Activated B cell treated with CpG ODN at 0.5 μM for 24 hours (primary cell): ENCODE results near the gene GALNT1. TPM values are rescaled to one million over a fixed set of nuclear protein-coding genes. Genes with fewer than 3 reads are reported as not detected.
"Not testable (repeated sequence)": the region's sequence is repeated elsewhere in the genome, so short reads cannot be mapped to it uniquely, and the experiment has no call there.

Experiments used
- ATAC-seq: fragments of 200-7000 bp; cut with Tn5 transposase; one replicate; pipeline ENCODE4 v1.10.0; 2021; ENCODE audit warnings: low read depth, mild to moderate bottlenecking, moderate library complexity
- CTCF ChIA-PET: fragments of 350-600 bp; sonication (Branson Sonifier 250); formaldehyde crosslinking; loops from one replicate; lab custom pipeline; 2021; ENCODE audit warnings: antibody characterized with exemption; lab: Charles Lee
- POLR2A ChIA-PET: fragments of 350-600 bp; sonication (Branson Sonifier 250); formaldehyde crosslinking; loops from one replicate; lab custom pipeline; 2021; ENCODE audit warnings: antibody characterized with exemption; lab: Charles Lee
- DNase-seq: peaks from one replicate; pipeline ENCODE4 v3.0.0; 2022
- H3K27ac Mint-ChIP-seq: one replicate; pipeline ENCODE4 v1.8.0; 2020; ENCODE audit warnings: mixed read lengths
- H3K27me3 Mint-ChIP-seq: one replicate; pipeline ENCODE4 v1.8.0; 2021; ENCODE audit warnings: mixed read lengths
- H3K36me3 Mint-ChIP-seq: one replicate; pipeline ENCODE4 v1.8.0; 2021; ENCODE audit warnings: low read depth, mixed read lengths
- H3K4me1 Mint-ChIP-seq: one replicate; pipeline ENCODE4 v1.8.0; 2021; ENCODE audit warnings: mixed read lengths
- H3K4me3 Mint-ChIP-seq: one replicate; pipeline ENCODE4 v1.8.0; 2020; ENCODE audit warnings: mild to moderate bottlenecking, mixed read lengths
- H3K9me3 Mint-ChIP-seq: one replicate; pipeline ENCODE4 v1.8.0; 2020; ENCODE audit warnings: mixed read lengths
- intact Hi-C: fragments of 100-400 bp; cut with micrococcal nuclease; formaldehyde crosslinking; loops from one replicate; pipeline ENCODE4 v1.15.1; 2024
- total RNA-seq: library from RNA; stranded (reverse); gene quantifications from 2 replicates; pipeline ENCODE4 v1.2.3, GENCODE V29; 2022
- TF ChIP-seq, protein P1 (sequence below): fragments of 200-600 bp; IDR thresholded peaks from one replicate; pipeline ENCODE4 v1.8.0; 2022; ENCODE audit warnings: antibody characterized with exemption, mild to moderate bottlenecking

Gene GALNT1
- total RNA-seq, 1 donor from 2014 or later, result 67.5 TPM

DNA sequence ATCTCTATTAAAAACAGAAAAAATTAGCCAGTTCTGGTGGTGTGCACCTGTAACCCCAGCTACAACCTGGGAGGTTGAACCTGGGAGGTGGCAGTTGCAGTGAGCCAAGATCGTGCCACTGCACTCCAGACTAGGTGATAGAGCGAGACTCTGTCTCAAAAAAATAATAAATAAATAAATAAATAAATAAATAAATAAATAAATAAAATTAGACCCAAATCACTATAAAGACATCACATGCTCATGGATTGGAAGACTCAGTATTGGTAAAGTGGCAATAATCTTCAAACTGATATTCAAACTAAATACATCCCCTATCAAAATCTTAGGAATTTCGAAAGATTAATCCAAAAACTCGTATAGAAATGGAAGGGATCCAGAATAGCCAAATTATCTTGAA is 15.5 kb upstream of the GALNT1 start:
- no peak overlapping the region for H3K27ac Mint-ChIP-seq
- no peaks in the 10 kb centered on the region for H3K27me3 Mint-ChIP-seq
- no peaks in the 10 kb centered on the region for H3K9me3 Mint-ChIP-seq
- no peaks in the 10 kb centered on the region for H3K36me3 Mint-ChIP-seq
- intact Hi-C loops, result no loop called here
- TF ChIP-seq, protein P1, sequence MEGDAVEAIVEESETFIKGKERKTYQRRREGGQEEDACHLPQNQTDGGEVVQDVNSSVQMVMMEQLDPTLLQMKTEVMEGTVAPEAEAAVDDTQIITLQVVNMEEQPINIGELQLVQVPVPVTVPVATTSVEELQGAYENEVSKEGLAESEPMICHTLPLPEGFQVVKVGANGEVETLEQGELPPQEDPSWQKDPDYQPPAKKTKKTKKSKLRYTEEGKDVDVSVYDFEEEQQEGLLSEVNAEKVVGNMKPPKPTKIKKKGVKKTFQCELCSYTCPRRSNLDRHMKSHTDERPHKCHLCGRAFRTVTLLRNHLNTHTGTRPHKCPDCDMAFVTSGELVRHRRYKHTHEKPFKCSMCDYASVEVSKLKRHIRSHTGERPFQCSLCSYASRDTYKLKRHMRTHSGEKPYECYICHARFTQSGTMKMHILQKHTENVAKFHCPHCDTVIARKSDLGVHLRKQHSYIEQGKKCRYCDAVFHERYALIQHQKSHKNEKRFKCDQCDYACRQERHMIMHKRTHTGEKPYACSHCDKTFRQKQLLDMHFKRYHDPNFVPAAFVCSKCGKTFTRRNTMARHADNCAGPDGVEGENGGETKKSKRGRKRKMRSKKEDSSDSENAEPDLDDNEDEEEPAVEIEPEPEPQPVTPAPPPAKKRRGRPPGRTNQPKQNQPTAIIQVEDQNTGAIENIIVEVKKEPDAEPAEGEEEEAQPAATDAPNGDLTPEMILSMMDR, result no peak
- peaks cover 23% of the 10 kb centered on the region for H3K4me1 Mint-ChIP-seq
- H3K4me3 Mint-ChIP-seq, result no peak overlapping the region
- ChIA-PET CTCF (no interaction called here), POLR2A (interaction anchor here (1.9 kb wide), 1 partner anchor 69 kb away, joined by 5 read pairs; the partner anchor contains the start of gene INO80C)
- DNase-seq (no peak), ATAC-seq (no peak)

DNA sequence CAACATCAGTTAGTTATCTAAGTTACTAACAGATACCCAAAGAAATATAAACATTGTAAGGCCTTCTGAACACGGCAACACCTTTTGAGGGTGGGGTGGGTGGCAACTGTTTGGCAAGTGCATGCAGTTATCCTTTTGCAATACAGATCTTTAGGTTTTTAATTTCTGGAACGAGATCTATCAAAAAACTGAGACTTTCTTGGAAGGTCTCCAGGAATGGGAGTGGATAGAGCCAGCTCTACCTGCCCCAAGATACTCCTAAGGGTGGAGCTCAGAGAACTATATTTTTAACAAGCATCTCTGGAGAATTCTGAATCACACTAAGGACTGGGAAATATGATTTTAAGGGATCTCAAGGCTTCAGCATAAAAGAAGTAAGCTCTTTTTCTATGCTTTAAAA is 11.4 kb upstream of the GALNT1 start:
- Mint-ChIP-seq H3K27ac (no peak overlapping the region), H3K27me3 (no peaks in the 10 kb centered on the region), H3K9me3 (no peaks in the 10 kb centered on the region), H3K36me3 (no peaks in the 10 kb centered on the region), H3K4me3 (no peak overlapping the region), H3K4me1 (peaks cover 6% of the 10 kb centered on the region)
- ChIA-PET POLR2A (no interaction called here), CTCF (no interaction called here)
- TF ChIP-seq, protein P1, result no peak
- no peak for ATAC-seq
- DNase-seq, result no peak
- intact Hi-C loops, result no loop called here

DNA sequence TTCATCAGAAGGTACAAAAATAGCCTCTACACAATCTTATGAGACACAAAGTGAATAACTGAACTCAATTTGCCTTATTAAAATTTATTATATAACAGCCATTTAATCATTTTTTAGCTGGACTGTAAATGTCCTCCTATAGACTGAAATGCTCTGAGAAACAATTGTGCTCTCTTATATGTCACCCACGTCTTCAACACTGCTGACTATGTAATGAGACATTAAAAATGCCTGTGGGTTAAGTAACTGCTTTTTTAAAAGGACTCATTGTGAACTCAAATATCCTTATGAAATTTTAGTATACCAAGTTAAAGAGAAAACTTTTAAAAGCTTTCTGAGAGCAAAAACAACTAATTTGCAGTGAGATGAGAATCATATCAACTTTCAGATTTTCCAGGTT is 10.4 kb upstream of the GALNT1 start:
- ChIA-PET POLR2A (no interaction called here), CTCF (no interaction called here)

DNA sequence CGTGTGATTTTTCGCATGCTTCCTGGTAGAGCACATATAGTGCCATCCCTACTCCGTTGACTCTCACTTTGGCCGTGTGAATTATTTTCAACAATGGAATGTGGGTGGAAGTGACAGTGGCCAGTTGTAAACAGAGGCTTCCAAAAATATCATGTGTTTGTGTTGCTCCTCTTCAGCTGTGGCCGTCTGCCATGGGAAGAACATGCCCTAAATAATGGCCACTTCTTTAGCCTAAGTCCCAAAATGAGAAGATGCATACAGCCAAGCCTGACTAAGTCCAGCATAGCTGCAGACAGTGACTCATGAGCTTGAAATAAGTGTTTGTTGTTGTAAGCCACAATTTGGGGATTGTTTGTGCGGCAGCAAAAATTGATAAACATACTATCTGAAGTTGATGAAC is 8.9 kb upstream of the GALNT1 start:
- Mint-ChIP-seq H3K4me3 (no peak overlapping the region), H3K9me3 (peaks cover 8% of the 10 kb centered on the region), H3K27ac (no peak overlapping the region), H3K27me3 (no peaks in the 10 kb centered on the region), H3K4me1 (peaks cover 16% of the 10 kb centered on the region), H3K36me3 (no peaks in the 10 kb centered on the region)
- POLR2A ChIA-PET, result interaction anchor here (1.0 kb wide), 1 partner anchor 8 kb away, joined by 3 read pairs; no protein-coding TSS in a partner anchor
- no peak for ATAC-seq
- DNase-seq, result no peak
- intact Hi-C loops, result no loop called here
- CTCF ChIA-PET, result no interaction called here
- TF ChIP-seq, protein P1, result no peak

More for the DNA sequence above, 10.4 kb upstream of the GALNT1 start:
- no peak for ATAC-seq
- Mint-ChIP-seq H3K9me3 (peaks cover 3% of the 10 kb centered on the region), H3K27me3 (no peaks in the 10 kb centered on the region), H3K4me3 (no peak overlapping the region), H3K4me1 (peaks cover 3% of the 10 kb centered on the region), H3K36me3 (no peaks in the 10 kb centered on the region), H3K27ac (no peak overlapping the region)
- no peak for DNase-seq
- intact Hi-C loops, result no loop called here
- TF ChIP-seq, protein P1, result no peak

DNA sequence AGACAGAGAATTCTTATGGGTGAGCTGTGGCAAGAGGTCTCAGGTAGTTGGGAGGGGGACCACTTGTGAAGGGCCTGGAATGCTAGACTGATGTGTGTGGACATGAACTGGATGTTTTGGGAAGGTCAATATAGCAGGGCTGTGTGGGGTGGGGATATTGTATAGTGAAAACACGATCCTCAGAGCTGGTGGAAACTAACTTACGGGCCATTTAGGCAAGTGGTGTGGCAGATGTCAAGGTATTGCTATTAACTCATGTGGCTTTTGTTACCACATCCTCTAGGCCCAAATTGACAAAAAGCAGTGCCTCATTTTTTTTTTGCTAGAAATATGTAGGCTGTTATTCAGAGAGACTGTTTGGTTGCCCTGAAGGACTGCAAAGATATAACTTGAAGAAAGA is 8.0 kb upstream of the GALNT1 start:
- H3K36me3 Mint-ChIP-seq, result no peaks in the 10 kb centered on the region
- peaks cover 8% of the 10 kb centered on the region for H3K9me3 Mint-ChIP-seq
- ATAC-seq (no peak), DNase-seq (no peak)
- TF ChIP-seq, protein P1, result no peak
- intact Hi-C loops, result no loop called here
- H3K4me3 Mint-ChIP-seq, result no peak overlapping the region
- ChIA-PET CTCF (no interaction called here), POLR2A (no interaction called here)
- H3K27me3 Mint-ChIP-seq, result no peaks in the 10 kb centered on the region
- H3K27ac Mint-ChIP-seq, result peak overlapping the region; percentile 4
- H3K4me1 Mint-ChIP-seq, result peaks cover 18% of the 10 kb centered on the region

DNA sequence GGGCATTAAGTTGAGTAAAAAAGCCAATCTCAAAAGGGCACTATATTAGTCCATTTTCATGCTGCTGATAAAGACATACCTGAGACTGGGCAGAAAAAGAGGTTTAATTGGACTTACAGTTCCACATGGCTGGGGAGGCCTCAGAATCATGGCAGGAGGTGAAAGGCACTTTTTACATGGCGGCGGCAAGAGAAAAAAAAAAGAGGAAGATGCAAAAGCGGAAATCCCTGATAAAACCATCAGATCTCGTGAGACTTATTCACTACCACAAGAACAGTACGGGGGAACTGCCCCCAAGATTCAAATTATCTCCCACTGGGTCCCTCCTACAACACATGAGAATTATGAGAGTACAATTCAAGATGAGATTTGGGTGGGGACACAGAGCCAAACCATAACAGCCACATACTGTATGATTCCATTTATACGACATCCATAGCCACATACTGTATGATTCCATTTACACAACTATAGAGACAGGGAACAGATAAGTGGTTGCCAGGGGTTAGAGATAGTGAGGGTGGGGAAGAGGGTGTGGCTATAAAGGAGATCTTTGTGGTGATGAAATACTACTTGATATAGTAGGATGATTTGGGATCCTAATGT is 5.2 kb upstream of the GALNT1 start:
- DNase-seq, ATAC-seq, H3K27me3 Mint-ChIP-seq, H3K36me3 Mint-ChIP-seq, POLR2A ChIA-PET, CTCF ChIA-PET, H3K9me3 Mint-ChIP-seq, H3K4me3 Mint-ChIP-seq: not testable (repeated sequence)
- peak overlapping the region; percentile 69 for H3K27ac Mint-ChIP-seq
- intact Hi-C loops, result loop anchor here (2.0 kb wide), 1 partner anchor 16 kb away; no protein-coding TSS in a partner anchor
- peaks cover 17% of the 10 kb centered on the region for H3K4me1 Mint-ChIP-seq
